K562 (cell line): ENCODE results near the gene DNMT3A. TPM values are rescaled to one million over a fixed set of nuclear protein-coding genes. Genes with fewer than 3 reads are reported as not detected.
A peak's percentile ranks its signal among the peaks of the same experiment; 100 is the strongest.
"Not testable (repeated sequence)": the region's sequence is repeated elsewhere in the genome, so short reads cannot be mapped to it uniquely, and the experiment has no call there.

Experiments
- ATAC-seq: fragments of 200-7000 bp; cut with Tn5 transposase; 3 replicates; pipeline ENCODE4 v1.9.1; 2020; ENCODE audit warnings: moderate library complexity
- BruUV-seq: library from RNA; stranded (reverse); fragments of 400-500 nt; replicated peaks from 2 replicates; lab custom pipeline; 2021; lab: Mats Ljungman, UMichigan
- CTCF ChIA-PET: fragments of 300-600 bp; formaldehyde crosslinking; extraction: SDS; loops from one replicate; lab custom pipeline; 2021; ENCODE audit warnings: low intra/inter-chr PET ratio; lab: Yijun Ruan, JAX
- POLR2A ChIA-PET: fragments of 300-600, 350-650 bp; sonication (Branson Sonifier 250); formaldehyde crosslinking; extraction: SDS; loops from one replicate; lab custom pipeline; 2021; ENCODE audit warnings: antibody characterized with exemption, inconsistent platforms; lab: Yijun Ruan, JAX
- DNase-seq, 4 experiments: peaks; one replicate each; pipeline versions ENCODE4 v3.0.0 to v3.0.0-alpha.2; 2011 to 2018; ENCODE audit warnings: low spot score in 3 of 4, mixed read lengths in 3 of 4; ENCODE audit errors: extremely low read depth in 1 of 4
- FAIRE-seq: peaks from 2 replicates; lab custom pipeline; 2011; peaks lifted over from hg19 to GRCh38; lab: Jason Lieb, UNC
- H2AFZ ChIP-seq: 2 replicates; pipeline ENCODE4 v1.6.0; 2011; ENCODE audit warnings: low read depth, low read length, control low read depth, inconsistent platforms
- H3K27ac ChIP-seq: fragments of 200-600 bp; 3 replicates; pipeline ENCODE4 v1.8.0; 2011; ENCODE audit warnings: low read depth, mild to moderate bottlenecking, control low read depth, inconsistent platforms, low read length, moderate library complexity, mixed read lengths; ENCODE audit errors: extremely low read depth
- H3K27me3 ChIP-seq, 2 experiments: fragments of 300-600 bp in 1 of 2; 2 replicates in 1 of 2; 3 replicates in 1 of 2; pipeline versions ENCODE4 v1.6.0 to v1.8.0; 2011; ENCODE audit warnings: inconsistent platforms in 2 of 2, low read length in 2 of 2, mild to moderate bottlenecking in 1 of 2, mixed read lengths in 1 of 2, moderate library complexity in 1 of 2; ENCODE audit not compliant: control insufficient read depth in 2 of 2, insufficient read depth in 2 of 2
- H3K36me3 ChIP-seq: fragments of 300-600 bp; 3 replicates; pipeline ENCODE4 v1.8.0; 2011; ENCODE audit warnings: mild to moderate bottlenecking, low read length, inconsistent platforms; ENCODE audit not compliant: control insufficient read depth, insufficient read depth
- H3K4me1 ChIP-seq, 2 experiments: fragments of 200-600 bp in 1 of 2; replicated peaks in 1 of 2; 2 replicates in 1 of 2; 3 replicates in 1 of 2; pipeline versions ENCODE4 v1.5.1 to v1.8.0; 2011; ENCODE audit warnings: inconsistent platforms in 2 of 2, low read length in 2 of 2, mild to moderate bottlenecking in 1 of 2, mixed read lengths in 1 of 2, moderate library complexity in 1 of 2; ENCODE audit not compliant: control insufficient read depth in 2 of 2, insufficient read depth in 2 of 2
- H3K4me2 ChIP-seq: 2 replicates; pipeline ENCODE4 v1.6.1; 2011; ENCODE audit warnings: low read length, control low read depth, inconsistent platforms, mixed read lengths; ENCODE audit not compliant: insufficient read depth
- H3K4me3 ChIP-seq: fragments of 200-600 bp; sonication (generic), shearing (Covaris generic); 2 replicates; pipeline ENCODE4 v1.5.1; 2016; ENCODE audit warnings: control low read depth, inconsistent platforms
- H3K79me2 ChIP-seq: fragments of 200-600 bp; 3 replicates; pipeline ENCODE4 v1.8.0; 2011; ENCODE audit warnings: low read length, inconsistent platforms; ENCODE audit not compliant: control insufficient read depth, insufficient read depth
- H3K9ac ChIP-seq, 2 experiments: 2 replicates each; pipeline versions ENCODE4 v1.6.0 to v1.6.1; 2011; ENCODE audit warnings: low read depth in 2 of 2, low read length in 2 of 2, control low read depth in 1 of 2, inconsistent platforms in 1 of 2, mild to moderate bottlenecking in 1 of 2, mixed read lengths in 1 of 2; ENCODE audit not compliant: insufficient read depth in 1 of 2
- H3K9me1 ChIP-seq: one replicate; pipeline ENCODE4 v1.6.0; 2011; ENCODE audit warnings: inconsistent platforms, mild to moderate bottlenecking, low read length, moderate library complexity; ENCODE audit not compliant: control insufficient read depth, insufficient read depth
- H3K9me3 ChIP-seq: replicated peaks from 2 replicates; pipeline ENCODE4 v1.5.1; 2011; ENCODE audit warnings: low read depth, low read length, inconsistent platforms; ENCODE audit not compliant: control insufficient read depth, insufficient read depth
- H4K20me1 ChIP-seq: replicated peaks from 2 replicates; pipeline ENCODE4 v1.6.1; 2011; ENCODE audit warnings: low read length, inconsistent platforms, mixed read lengths; ENCODE audit not compliant: control insufficient read depth, insufficient read depth
- MCM3 ChIP-seq: fragments of 450-650 bp; IDR thresholded peaks from 2 replicates; pipeline ENCODE4 v1.6.1; 2016
- WGBS: fragments of 100-300 bp; shearing (Covaris generic); methylation state at CpG from one replicate; pipeline ENCODE4 v1.1.6; 2016; ENCODE audit warnings: low coverage, mixed read lengths; ENCODE audit not compliant: insufficient coverage; ENCODE audit errors: missing lambda C conversion rate; 5-methylcytosine and 5-hydroxymethylcytosine counted together
- in situ Hi-C: fragments of 300-500 bp; cut with MboI; formaldehyde crosslinking; loops from 4 replicates; pipeline ENCODE4 v1.15.0; 2018; ENCODE audit warnings: inconsistent platforms, mixed read lengths
- intact Hi-C: fragments of 100-400 bp; cut with micrococcal nuclease; formaldehyde crosslinking; loops from 2 replicates; pipeline ENCODE4 v1.14.2; 2022
- polyA plus RNA-seq, 8 experiments: library from polyadenylated mRNA; depleted of rRNA in 4 of 8; stranded (reverse) in 5 of 8; unstranded in 3 of 8; fragments of >200 nt; fragmentation: Nextera tagmentation in 2 of 8; fragmentation: Illumina TruSeq in 1 of 8; extraction: Ambion mirVana in 2 of 8; extraction: Trizol in 1 of 8; gene quantifications; 2 replicates each; pipeline versions ENCODE4 v1.2.1 to v1.2.3, GENCODE V29; 2011 to 2014; ENCODE audit warnings: inconsistent platforms in 1 of 8, missing spikeins in 1 of 8
- total RNA-seq, 7 experiments: library from RNA; depleted of rRNA in 6 of 7; stranded (reverse); fragments of >200 nt in 6 of 7; fragmentation: Illumina TruSeq in 2 of 7; extraction: Trizol in 2 of 7; gene quantifications; 2 replicates each; pipeline versions ENCODE4 v1.2.1 to v1.2.3, GENCODE V29; 2011 to 2021; ENCODE audit warnings: low replicate concordance in 1 of 7

The DNMT3A gene
- total and polyA plus RNA-seq, 9 of the 15 experiments (the other 6 are each of a cell fraction or from before 2014, with no cell fraction given) = 3.0 to 16.0 (median 6.1) TPM

DNA sequence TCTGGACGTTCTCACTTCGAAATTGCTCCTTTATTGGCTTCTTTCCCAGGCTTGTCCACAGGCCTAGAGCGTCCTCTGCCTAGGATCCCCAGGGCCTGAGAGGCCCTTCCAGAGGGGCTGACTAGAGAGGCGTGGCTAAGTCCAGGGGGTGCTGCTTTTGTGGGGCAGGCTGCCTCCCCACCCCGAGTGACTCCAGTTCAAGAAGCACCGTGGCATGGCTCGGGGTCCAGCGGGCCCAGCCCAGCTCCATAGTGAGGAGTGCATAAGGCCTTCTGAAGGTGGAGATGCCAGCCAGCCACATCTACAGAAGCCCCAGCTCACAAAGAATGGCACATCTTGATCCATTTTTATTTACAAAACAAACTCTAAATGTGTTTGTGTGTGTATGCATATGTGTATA is 128.5 kb downstream of the DNMT3A start:
- CTCF ChIA-PET = no interaction called here
- intact Hi-C loops = no loop called here
- no TSS peak for BruUV-seq
- in situ Hi-C loops = no loop called here
- no peaks in the 10 kb centered on the region for H3K9me1 ChIP-seq
- no peak for DNase-seq
- no peak overlapping the region for H3K4me3 ChIP-seq
- H2AFZ ChIP-seq = peak overlapping the region; percentile 72
- no peaks in the 10 kb centered on the region for H4K20me1 ChIP-seq
- peaks cover 12 to 16% of the 10 kb centered on the region in 2 experiments; a peak in 4 of 5 replicates for H3K4me1 ChIP-seq
- no peak overlapping the region for H3K4me2 ChIP-seq
- H3K79me2 ChIP-seq = no peaks in the 10 kb centered on the region
- no peak for FAIRE-seq
- H3K36me3 ChIP-seq = no peaks in the 10 kb centered on the region
- TF ChIP-seq MCM3 = no peak
- H3K27me3 ChIP-seq = no peaks in the 10 kb centered on the region
- no peak for ATAC-seq
- H3K9ac ChIP-seq = peak overlapping the region in 1 of 2 experiments; percentile 71; a peak in 2 of 4 replicates
- H3K27ac ChIP-seq = no peak overlapping the region; the same call in 2 of the 3 replicates
- POLR2A ChIA-PET = interaction anchor here (1.1 kb wide), 1 partner anchor 12 kb away, joined by 4 read pairs; no protein-coding TSS in a partner anchor
- H3K9me3 ChIP-seq = no peaks in the 10 kb centered on the region
- WGBS = 58% methylated on average over 7 of the region's 8 CpGs

DNA sequence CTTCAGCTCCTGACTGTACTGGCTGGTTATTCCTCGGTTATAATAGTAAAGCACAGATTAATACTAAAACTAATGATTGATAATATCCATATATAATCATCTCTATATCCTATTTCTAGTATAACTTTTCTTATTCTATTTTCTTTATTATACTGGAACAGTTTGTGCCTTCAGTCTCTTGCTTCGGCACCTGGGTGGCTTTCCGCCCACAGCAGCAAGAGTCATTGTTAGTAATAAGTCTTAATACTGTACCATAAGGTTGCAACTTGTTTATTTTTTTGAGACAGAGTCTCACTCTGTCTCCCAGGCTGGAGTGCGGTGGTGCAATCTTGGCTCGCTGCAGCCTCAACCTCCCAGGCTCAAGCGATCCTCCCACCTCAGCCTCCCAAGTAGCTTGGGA is 130.8 kb downstream of the DNMT3A start:
- WGBS = 88% methylated on average over 6 of the region's 6 CpGs
- BruUV-seq, DNase-seq, H3K79me2 ChIP-seq, H3K27ac ChIP-seq, FAIRE-seq, H3K4me3 ChIP-seq, H3K9me1 ChIP-seq, H3K9ac ChIP-seq, intact Hi-C loops, in situ Hi-C loops, H4K20me1 ChIP-seq, H3K36me3 ChIP-seq, H3K9me3 ChIP-seq, ATAC-seq, H3K27me3 ChIP-seq, H2AFZ ChIP-seq, CTCF ChIA-PET, H3K4me2 ChIP-seq: not testable (repeated sequence)
- peaks cover 12 to 16% of the 10 kb centered on the region in 2 experiments; a peak in 4 of 5 replicates for H3K4me1 ChIP-seq
- POLR2A ChIA-PET = interaction anchor here (0.7 to 1.4 kb wide), 2 partner anchors 9 to 14 kb away, joined by 3 to 4 read pairs; no protein-coding TSS in a partner anchor
